Measurements from ENCODE around the gene SIRPG. TPM values are rescaled to one million over a fixed set of nuclear protein-coding genes. Genes with fewer than 3 reads are reported as not detected.

The SIRPG gene
- total RNA-seq, 1 donor from 2014 or later = 0.97 TPM

GRCh38 chr20:1664911-1665310, 7.3 kb upstream of the SIRPG start:
- Histone ChIP-seq H3K4me1 (no peaks in the 10 kb centered on the region), H3K9me3 (no peaks in the 10 kb centered on the region), H3K27ac (no peak overlapping the region), H3K27me3 (ENCODE audit: low read depth) (no peaks in the 10 kb centered on the region), H3K36me3 (no peaks in the 10 kb centered on the region), H3K4me3 (no peak overlapping the region)
- no peak for DNase-seq
- ATAC-seq = peak; percentile 28 to 58
- intact Hi-C loops (cut with DNase I) = no loop called here
- no peak for TF ChIP-seq CTCF (IDR thresholded peaks at IDR 0.05)

- TF ChIP-seq CTCF (IDR thresholded peaks at IDR 0.05) = no peak
- Histone ChIP-seq H3K4me1 (no peaks in the 10 kb centered on the region), H3K9me3 (no peaks in the 10 kb centered on the region), H3K27ac (no peak overlapping the region), H3K36me3 (no peaks in the 10 kb centered on the region), H3K4me3 (no peak overlapping the region), H3K27me3 (ENCODE audit: low read depth) (no peaks in the 10 kb centered on the region)
- ATAC-seq (peak in 1 of 2 donors; percentile 28), DNase-seq (no peak)
- intact Hi-C loops (cut with DNase I) = no loop called here
These were observed 6.3 kb upstream of the SIRPG start for GRCh38 chr20:1663917-1664316.

GRCh38 chr20:1661542-1662299, 4.1 kb upstream of the SIRPG start:
- Histone ChIP-seq H3K27me3 (ENCODE audit: low read depth) (no peaks in the 10 kb centered on the region), H3K4me1 (no peaks in the 10 kb centered on the region), H3K27ac (no peak overlapping the region), H3K4me3 (no peak overlapping the region), H3K9me3 (no peaks in the 10 kb centered on the region), H3K36me3 (no peaks in the 10 kb centered on the region)
- intact Hi-C loops (cut with DNase I) = no loop called here
- no peak for TF ChIP-seq CTCF (IDR thresholded peaks at IDR 0.05)
- ATAC-seq = no peak
- no peak for DNase-seq

- no peak for TF ChIP-seq CTCF (IDR thresholded peaks at IDR 0.05)
- no peaks in the 10 kb centered on the region for H3K27me3 ChIP-seq (ENCODE audit: low read depth)
- no peak overlapping the region for H3K4me3 ChIP-seq
- ATAC-seq = no peak
- intact Hi-C loops (cut with DNase I) = no loop called here
- DNase-seq = no peak
- no peaks in the 10 kb centered on the region for H3K36me3 ChIP-seq
- no peak overlapping the region for H3K27ac ChIP-seq
- H3K4me1 ChIP-seq = no peaks in the 10 kb centered on the region
- no peaks in the 10 kb centered on the region for H3K9me3 ChIP-seq
These were observed 2.7 kb upstream of the SIRPG start for GRCh38 chr20:1660246-1660645.

- Histone ChIP-seq H3K27ac (no peak overlapping the region), H3K36me3 (no peaks in the 10 kb centered on the region), H3K4me1 (no peaks in the 10 kb centered on the region), H3K4me3 (peak overlapping the region; percentile 14), H3K27me3 (ENCODE audit: low read depth) (no peaks in the 10 kb centered on the region), H3K9me3 (no peaks in the 10 kb centered on the region)
- intact Hi-C loops (cut with DNase I) = no loop called here
- TF ChIP-seq CTCF (IDR thresholded peaks at IDR 0.05) = no peak
- no peak for DNase-seq
- no peak for ATAC-seq
These were observed 735 bp downstream of the SIRPG start for GRCh38 chr20:1656844-1657243.
